Smooth muscle cell (in vitro differentiated cells): ENCODE data around the gene BEST2. TPM values are rescaled to one million over a fixed set of nuclear protein-coding genes. Genes with fewer than 3 reads are reported as not detected.

ENCODE experiments used
- DNase-seq: peaks from one replicate; lab custom pipeline; 2025; ENCODE audit not compliant: unreplicated experiment; lab: John Stamatoyannopoulos, UW
- H2AFZ ChIP-seq: fragments of 200-600 bp; sonication (generic); 2 replicates; pipeline ENCODE4 v1.6.0; 2016; ENCODE audit warnings: antibody characterized with exemption, low read depth, mild to moderate bottlenecking
- H3F3A ChIP-seq: fragments of 200-600 bp; sonication (generic); 2 replicates; pipeline ENCODE4 v1.6.0; 2017; ENCODE audit warnings: antibody characterized with exemption, low read depth
- H3K27ac ChIP-seq: fragments of 200-600 bp; sonication (generic); 2 replicates; pipeline ENCODE4 v1.5.1; 2016; ENCODE audit warnings: low read depth, mild to moderate bottlenecking
- H3K27me3 ChIP-seq: fragments of 200-600 bp; sonication (generic); 2 replicates; pipeline ENCODE4 v1.6.1; 2016; ENCODE audit warnings: low read depth, mild to moderate bottlenecking
- H3K36me3 ChIP-seq: fragments of 200-600 bp; sonication (generic); 2 replicates; pipeline ENCODE4 v1.5.1; 2016; ENCODE audit warnings: low read depth
- H3K4me1 ChIP-seq: fragments of 200-600 bp; sonication (generic); 2 replicates; pipeline ENCODE4 v1.5.1; 2016; ENCODE audit warnings: low read depth
- H3K4me2 ChIP-seq: fragments of 200-600 bp; sonication (generic); 2 replicates; pipeline ENCODE4 v1.6.0; 2016; ENCODE audit warnings: mild to moderate bottlenecking
- H3K4me3 ChIP-seq: fragments of 200-600 bp; sonication (generic); 2 replicates; pipeline ENCODE4 v1.5.1; 2016; ENCODE audit warnings: mild to moderate bottlenecking
- H3K79me2 ChIP-seq: fragments of 200-600 bp; sonication (generic); 2 replicates; pipeline ENCODE4 v1.6.0; 2016; ENCODE audit warnings: low read depth, mild to moderate bottlenecking
- H3K9ac ChIP-seq: fragments of 200-600 bp; sonication (generic); 2 replicates; pipeline ENCODE4 v1.6.0; 2016; ENCODE audit warnings: low read depth
- H3K9me3 ChIP-seq: fragments of 200-600 bp; sonication (generic); replicated peaks from 2 replicates; pipeline ENCODE4 v1.5.1; 2016; ENCODE audit warnings: low read depth
- H4K20me1 ChIP-seq: fragments of 200-600 bp; sonication (generic); 2 replicates; pipeline ENCODE4 v1.6.0; 2016; ENCODE audit warnings: low read depth
- CTCF ChIP-seq: fragments of 200-600 bp; sonication (generic); IDR thresholded peaks from 2 replicates; pipeline ENCODE4 v1.5.1; 2017; ENCODE audit warnings: borderline replicate concordance, mild to moderate bottlenecking, antibody characterized with exemption; ENCODE audit not compliant: insufficient read depth, poor library complexity, severe bottlenecking
- WGBS: methylation state at CpG from one replicate; pipeline ENCODE4 v1.1.7; 2016; ENCODE audit warnings: low lambda C conversion rate; 5-methylcytosine and 5-hydroxymethylcytosine counted together
- polyA plus RNA-seq: library from polyadenylated mRNA; unstranded; fragments of >200 nt; fragmentation: Nextera tagmentation; extraction: Ambion mirVana; gene quantifications from 2 replicates; pipeline ENCODE4 v1.2.1, GENCODE V29; 2016
- total RNA-seq: library from RNA; depleted of rRNA; stranded (reverse); fragments of >200 nt; gene quantifications from 2 replicates; pipeline ENCODE4 v1.2.3, GENCODE V29; 2014

BEST2 gene
- total and polyA plus RNA-seq, 2 experiments from 2014 or later, result not detected

- H2AFZ ChIP-seq, result no peak overlapping the region
- peaks cover 18% of the 10 kb centered on the region for H3K79me2 ChIP-seq
- WGBS, result 33% methylated on average over 4 of the region's 4 CpGs
- H3K4me2 ChIP-seq, result peak overlapping the region; percentile 89
- peaks cover 61% of the 10 kb centered on the region for H3F3A ChIP-seq
- no peaks in the 10 kb centered on the region for H3K9me3 ChIP-seq
- no peak for DNase-seq
- peaks cover 35% of the 10 kb centered on the region for H3K4me1 ChIP-seq
- H3K27ac ChIP-seq, result peak overlapping the region; percentile 96
- H3K27me3 ChIP-seq, result no peaks in the 10 kb centered on the region
- TF ChIP-seq CTCF, result no peak
- H3K9ac ChIP-seq, result peak overlapping the region; percentile 86
- peaks cover 18% of the 10 kb centered on the region for H4K20me1 ChIP-seq
- H3K36me3 ChIP-seq, result no peaks in the 10 kb centered on the region
- peak overlapping the region; percentile 98 for H3K4me3 ChIP-seq
Measured at GRCh38 chr19:12788042-12788681, 36.6 kb downstream of the BEST2 start.

DNA sequence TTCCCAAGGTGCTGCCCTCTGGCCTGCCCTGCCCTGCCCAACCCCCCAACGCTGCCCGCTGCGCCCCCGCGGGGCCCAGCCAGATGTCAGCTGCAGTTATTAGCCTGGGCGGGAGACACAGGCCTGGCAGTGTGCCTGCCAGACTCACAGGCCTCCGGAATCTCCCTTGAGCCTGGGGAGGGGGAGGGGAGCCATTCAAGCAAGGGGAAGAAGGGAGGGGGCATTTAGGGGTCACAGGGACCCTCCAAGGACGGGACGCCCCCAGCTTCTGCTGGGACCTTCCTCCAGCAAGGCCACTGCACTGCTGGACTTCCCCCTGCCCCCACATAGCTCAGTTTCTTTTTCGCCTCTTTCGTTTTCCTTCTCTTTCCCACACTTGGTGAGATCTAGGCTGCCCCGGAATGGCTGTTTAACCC, 37.1 kb downstream of the BEST2 start:
- DNase-seq, result peak; percentile 60
- Histone ChIP-seq H3K79me2 (peaks cover 20% of the 10 kb centered on the region), H3K27me3 (no peaks in the 10 kb centered on the region), H3K4me3 (peak overlapping the region; percentile 98), H3K9me3 (no peaks in the 10 kb centered on the region), H3K4me2 (peak overlapping the region; percentile 89), H3K27ac (peak overlapping the region; percentile 96), H2AFZ (no peak overlapping the region), H3K36me3 (no peaks in the 10 kb centered on the region), H4K20me1 (peaks cover 20% of the 10 kb centered on the region), H3F3A (peaks cover 55% of the 10 kb centered on the region), H3K4me1 (peaks cover 30% of the 10 kb centered on the region), H3K9ac (peak overlapping the region; percentile 86)
- 5% methylated on average over 5 of the region's 12 CpGs for WGBS
- no peak for TF ChIP-seq CTCF

DNA sequence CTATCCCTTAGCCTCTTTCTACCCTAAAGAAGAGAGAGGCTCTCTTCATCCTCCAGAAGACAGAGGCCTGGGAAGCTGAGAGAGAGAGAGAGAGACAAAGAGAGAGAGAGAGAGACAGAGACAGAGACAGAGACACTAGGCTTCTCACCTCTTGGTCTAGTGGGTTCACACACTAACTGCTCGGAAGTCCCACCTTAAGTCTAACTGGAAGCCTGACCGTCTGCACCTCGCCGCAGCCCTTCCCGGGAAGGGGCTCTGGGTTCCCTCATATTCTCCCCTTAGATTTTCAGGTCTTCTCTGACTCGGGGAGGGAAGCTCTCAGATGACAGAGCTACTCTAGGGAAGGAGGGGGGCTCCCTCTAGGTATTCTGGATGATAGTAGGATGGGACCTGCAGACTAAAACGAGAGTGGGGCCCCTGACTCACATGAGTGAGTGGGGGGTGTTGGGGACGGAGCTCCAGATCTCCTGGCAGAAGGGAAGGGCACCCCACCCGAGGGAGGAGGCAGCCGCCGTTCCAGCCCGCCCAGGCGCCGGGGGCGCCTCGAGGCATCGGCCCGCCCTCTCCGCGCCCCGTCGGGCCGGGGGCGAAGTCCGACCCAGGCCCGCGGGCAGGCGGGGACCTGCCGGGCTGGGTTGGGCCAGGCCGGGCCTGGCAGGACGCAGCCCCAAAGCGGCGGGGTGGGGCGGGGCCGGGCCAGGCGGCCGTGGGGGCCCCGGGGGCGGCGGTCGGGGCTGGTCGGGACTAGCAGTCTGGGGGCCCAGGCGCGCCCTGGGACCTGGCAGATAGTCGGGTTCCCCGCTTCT, 37.7 kb downstream of the BEST2 start:
- H2AFZ ChIP-seq, result no peak overlapping the region
- TF ChIP-seq CTCF, result no peak
- peaks cover 25% of the 10 kb centered on the region for H3K4me1 ChIP-seq
- H3F3A ChIP-seq, result peaks cover 49% of the 10 kb centered on the region
- H3K36me3 ChIP-seq, result no peaks in the 10 kb centered on the region
- peak overlapping the region; percentile 86 for H3K9ac ChIP-seq
- peaks cover 24% of the 10 kb centered on the region for H4K20me1 ChIP-seq
- WGBS, result 5% methylated on average over 25 of the region's 46 CpGs
- peak overlapping the region; percentile 98 for H3K4me3 ChIP-seq
- no peak for DNase-seq
- no peaks in the 10 kb centered on the region for H3K9me3 ChIP-seq
- H3K27ac ChIP-seq, result peak overlapping the region; percentile 96
- H3K27me3 ChIP-seq, result no peaks in the 10 kb centered on the region
- H3K79me2 ChIP-seq, result peaks cover 20% of the 10 kb centered on the region
- H3K4me2 ChIP-seq, result peak overlapping the region; percentile 89
